Esophagus muscularis mucosa (tissue), 3 donors: ENCODE data around the gene FAM120C.

Experiments
- POLR2A ChIP-seq: fragments of 450-650 bp; IDR thresholded peaks from one replicate; pipeline ENCODE4 v1.6.1; 2017; ENCODE audit warnings: antibody characterized with exemption, moderate library complexity, mild to moderate bottlenecking, low read depth
- POLR2AphosphoS5 ChIP-seq, 2 donors: sonication (generic); formaldehyde crosslinking; IDR thresholded peaks; one replicate each; pipeline ENCODE4 v1.6.1; 2017; ENCODE audit warnings: antibody characterized with exemption in 2 of 2
- TF ChIP-seq, protein P1 (sequence below), 3 experiments: fragments of 200-600 bp in 2 of 3; fragments of 450-650 bp in 1 of 3; sonication (generic) in 2 of 3; IDR thresholded peaks; one replicate each; pipeline ENCODE4 v1.5.1; 2017 to 2019; ENCODE audit warnings: antibody characterized with exemption in 3 of 3, mild to moderate bottlenecking in 2 of 3, moderate library complexity in 1 of 3

DNA sequence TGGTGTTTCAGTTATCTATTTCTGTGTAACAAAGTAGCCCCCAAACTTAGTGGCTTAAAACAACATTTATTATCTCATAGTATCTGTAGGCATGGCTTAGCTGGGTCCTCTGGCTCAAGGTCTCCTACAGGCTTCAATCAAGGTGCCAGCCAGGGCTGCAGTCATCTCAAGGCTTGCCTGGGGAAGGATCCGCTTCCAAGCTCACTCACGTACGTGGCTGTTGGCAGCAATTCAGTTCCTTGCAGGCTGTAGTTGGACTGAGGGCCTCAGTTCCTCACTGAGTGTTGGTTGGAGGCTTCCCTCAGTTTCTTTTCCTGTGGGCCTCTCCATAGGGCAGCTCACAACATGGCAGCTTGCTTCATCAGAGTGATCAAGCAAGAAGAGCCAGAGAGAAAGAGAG lies 9.3 kb downstream of the FAM120C start:
- TF ChIP-seq POLR2A (no peak), POLR2AphosphoS5 (IDR thresholded peaks at IDR 0.05) (no peak)
- TF ChIP-seq, protein P1, sequence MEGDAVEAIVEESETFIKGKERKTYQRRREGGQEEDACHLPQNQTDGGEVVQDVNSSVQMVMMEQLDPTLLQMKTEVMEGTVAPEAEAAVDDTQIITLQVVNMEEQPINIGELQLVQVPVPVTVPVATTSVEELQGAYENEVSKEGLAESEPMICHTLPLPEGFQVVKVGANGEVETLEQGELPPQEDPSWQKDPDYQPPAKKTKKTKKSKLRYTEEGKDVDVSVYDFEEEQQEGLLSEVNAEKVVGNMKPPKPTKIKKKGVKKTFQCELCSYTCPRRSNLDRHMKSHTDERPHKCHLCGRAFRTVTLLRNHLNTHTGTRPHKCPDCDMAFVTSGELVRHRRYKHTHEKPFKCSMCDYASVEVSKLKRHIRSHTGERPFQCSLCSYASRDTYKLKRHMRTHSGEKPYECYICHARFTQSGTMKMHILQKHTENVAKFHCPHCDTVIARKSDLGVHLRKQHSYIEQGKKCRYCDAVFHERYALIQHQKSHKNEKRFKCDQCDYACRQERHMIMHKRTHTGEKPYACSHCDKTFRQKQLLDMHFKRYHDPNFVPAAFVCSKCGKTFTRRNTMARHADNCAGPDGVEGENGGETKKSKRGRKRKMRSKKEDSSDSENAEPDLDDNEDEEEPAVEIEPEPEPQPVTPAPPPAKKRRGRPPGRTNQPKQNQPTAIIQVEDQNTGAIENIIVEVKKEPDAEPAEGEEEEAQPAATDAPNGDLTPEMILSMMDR (IDR thresholded peaks at IDR 0.05) = no peak
